OCI-M2 (cell line): Measurements from ENCODE around the gene HSDL1.

Experiments
- DNase-seq: peaks from one replicate; lab custom pipeline; 2025; ENCODE audit not compliant: unreplicated experiment; lab: John Stamatoyannopoulos, UW

HSDL1 gene

GRCh38 chr16:84084570-84085270, 60.3 kb downstream of the HSDL1 start:
- DNase-seq = no peak

DNA sequence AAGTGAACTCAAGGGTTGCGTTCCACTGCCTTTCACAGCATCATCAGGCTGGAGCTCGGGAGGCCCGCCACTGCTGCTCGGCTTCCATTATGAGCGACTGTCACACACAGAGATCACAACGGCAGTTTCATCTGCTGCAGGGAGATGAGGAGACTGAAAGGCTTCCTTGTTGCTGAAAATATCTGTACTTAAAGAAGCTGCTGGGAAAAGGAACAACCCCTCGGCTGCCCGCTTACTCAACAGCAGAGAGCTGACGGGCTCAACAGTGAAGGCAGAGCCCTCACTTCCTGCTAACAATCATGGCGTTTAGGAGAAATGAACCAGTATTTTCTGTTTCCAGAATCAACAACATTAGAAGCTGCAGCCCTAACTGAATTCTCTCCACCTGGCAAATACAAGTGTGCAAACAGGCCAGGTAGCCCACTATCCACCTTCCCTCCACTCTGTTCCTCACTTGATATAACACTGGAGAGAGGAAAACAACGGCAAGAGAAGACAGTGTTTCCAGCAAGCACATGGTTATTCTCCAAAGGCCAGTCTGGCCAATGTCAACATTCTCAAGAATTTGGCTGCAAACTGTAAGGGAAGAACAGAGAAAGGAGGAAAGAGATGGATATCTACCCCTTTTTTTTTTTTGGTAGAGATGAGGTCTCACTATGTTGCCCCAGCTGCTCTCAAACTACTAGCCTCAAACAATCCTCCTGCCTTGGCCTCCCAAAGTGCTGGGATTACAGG, 62.0 kb downstream of the HSDL1 start:
- DNase-seq = no peak

DNA sequence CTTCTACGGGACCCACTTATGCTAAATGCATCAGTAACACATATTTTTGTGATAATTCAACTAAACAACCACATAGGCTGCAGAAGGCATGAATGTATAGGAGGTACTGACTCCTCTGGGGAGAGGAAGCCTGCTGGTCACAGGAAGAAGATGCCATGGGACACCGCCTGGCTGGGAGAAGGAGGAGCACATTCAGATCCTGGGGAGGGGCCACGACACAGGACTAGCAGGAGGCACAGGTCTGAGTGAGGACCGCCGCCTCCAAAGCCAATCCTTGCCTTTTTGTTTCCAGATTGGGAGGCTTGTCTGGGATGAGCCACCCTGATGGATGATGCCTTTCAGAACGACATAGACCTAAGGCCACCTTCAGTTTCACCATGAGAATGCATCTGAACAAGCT, 62.9 kb downstream of the HSDL1 start:
- DNase-seq = no peak

DNA sequence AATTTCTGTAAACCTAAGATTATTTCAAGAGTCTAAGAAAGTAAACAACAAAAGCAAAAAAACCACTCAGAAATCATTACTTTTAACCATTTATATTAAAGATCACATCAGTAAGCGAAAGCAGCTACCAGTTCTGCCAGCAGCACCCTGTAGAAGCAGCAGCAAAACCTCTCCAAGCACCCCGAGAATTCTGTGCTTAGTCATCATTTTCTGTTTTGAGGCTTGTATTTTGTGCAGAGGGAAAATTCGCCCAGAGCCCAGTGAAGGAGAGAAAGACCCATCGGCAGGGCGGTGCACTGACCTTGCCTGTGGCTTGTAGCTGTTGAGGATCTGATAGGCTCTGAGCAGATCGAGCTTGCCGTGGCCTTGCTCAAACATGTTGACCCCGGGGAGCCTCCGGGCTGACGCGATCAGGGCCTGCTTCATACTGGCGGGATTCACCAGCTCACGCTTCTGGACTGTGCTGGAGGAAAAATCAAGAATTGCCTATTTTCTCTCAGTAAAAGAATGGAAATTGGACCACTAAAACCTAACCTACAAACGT, 63.5 kb downstream of the HSDL1 start:
- no peak for DNase-seq

GRCh38 chr16:84080813-84081212, 64.2 kb downstream of the HSDL1 start:
- DNase-seq = no peak

DNA sequence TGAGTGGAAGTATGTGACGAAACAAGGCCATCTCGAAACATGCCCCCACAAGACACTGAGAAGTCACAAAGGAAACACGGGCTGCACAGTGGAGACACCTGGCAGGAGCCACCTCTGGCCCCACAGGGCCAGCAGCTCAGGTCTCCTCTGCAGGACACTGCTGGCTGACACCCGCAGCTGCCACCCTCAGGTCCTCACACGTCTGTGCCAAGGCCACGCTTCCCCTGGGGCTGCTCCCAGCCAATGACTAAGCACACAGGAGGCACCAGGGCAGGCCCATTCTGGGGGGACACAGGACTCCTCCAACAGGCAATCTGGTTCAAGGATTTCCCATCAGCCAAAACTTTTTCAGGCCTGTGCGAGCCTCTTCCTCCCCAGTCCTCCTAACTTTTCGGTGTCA, 64.6 kb downstream of the HSDL1 start:
- no peak for DNase-seq

GRCh38 chr16:84079664-84080063, 65.3 kb downstream of the HSDL1 start:
- no peak for DNase-seq

DNA sequence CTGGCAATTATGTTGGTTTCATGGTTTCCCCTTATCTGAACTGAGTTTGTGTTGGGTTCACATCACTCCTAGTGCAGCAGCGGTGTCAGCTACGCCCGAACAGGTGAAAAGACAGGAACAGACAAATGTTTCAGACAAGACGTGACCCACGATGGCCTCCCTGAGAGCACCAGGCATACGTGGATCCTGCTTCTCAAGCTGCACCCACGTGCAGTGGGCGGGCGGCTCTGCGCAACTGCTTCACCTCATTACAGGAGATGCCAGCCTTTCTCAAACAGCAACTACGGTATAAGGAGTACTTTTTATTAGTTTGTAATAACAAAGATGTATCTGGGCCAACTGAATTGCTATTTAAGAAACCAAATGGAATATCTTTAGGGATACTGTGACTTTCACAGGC, 69.6 kb downstream of the HSDL1 start:
- no peak for DNase-seq

DNA sequence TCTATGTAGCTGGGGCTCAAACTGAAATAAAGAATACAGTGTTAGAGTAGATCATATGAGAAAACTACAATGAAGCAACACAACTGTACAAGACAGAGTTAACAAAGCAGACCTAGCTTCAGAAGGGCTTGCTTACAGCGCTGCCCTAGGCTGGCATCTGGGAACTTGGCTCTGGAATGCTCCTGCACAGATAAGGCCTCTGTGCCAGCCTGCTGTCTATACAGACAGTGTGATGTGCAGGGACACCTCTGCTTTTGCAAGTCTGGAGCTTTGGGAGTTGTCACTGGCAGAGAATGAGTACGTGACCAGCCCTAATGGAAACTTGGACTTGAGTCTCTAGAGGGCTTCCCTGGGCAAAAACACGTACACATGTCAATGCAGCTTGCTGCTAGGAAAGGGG, 70.3 kb downstream of the HSDL1 start:
- no peak for DNase-seq
